HG03159 (cell line): ENCODE results near the gene CHD6.

Source experiments
- ATAC-seq: cut with Tn5 transposase; IDR thresholded peaks from one replicate; pipeline ENCODE4 v1.9.1; 2021; ENCODE audit warnings: mild to moderate bottlenecking, moderate library complexity; ENCODE audit not compliant: unreplicated experiment

The CHD6 gene

GRCh38 chr20:41356951-41357350, 261.2 kb downstream of the CHD6 start:
- no peak for ATAC-seq

- ATAC-seq: no peak
Observed at GRCh38 chr20:41355598-41356203, 262.5 kb downstream of the CHD6 start.

GRCh38 chr20:41355192-41355591, 263.0 kb downstream of the CHD6 start:
- ATAC-seq: no peak

GRCh38 chr20:41353530-41353929, 264.6 kb downstream of the CHD6 start:
- no peak for ATAC-seq

GRCh38 chr20:41352666-41353065, 265.5 kb downstream of the CHD6 start:
- no peak for ATAC-seq

GRCh38 chr20:41352106-41352505, 266.1 kb downstream of the CHD6 start:
- no peak for ATAC-seq
